Smooth muscle cell (in vitro differentiated cells): Measurements from ENCODE around the gene TNMD. TPM values are rescaled to one million over a fixed set of nuclear protein-coding genes. Genes with fewer than 3 reads are reported as not detected.

Experiments
- DNase-seq: peaks from one replicate; lab custom pipeline; 2025; ENCODE audit not compliant: unreplicated experiment; lab: John Stamatoyannopoulos, UW
- H2AFZ ChIP-seq: fragments of 200-600 bp; sonication (generic); 2 replicates; pipeline ENCODE4 v1.6.0; 2016; ENCODE audit warnings: antibody characterized with exemption, low read depth, mild to moderate bottlenecking
- H3F3A ChIP-seq: fragments of 200-600 bp; sonication (generic); 2 replicates; pipeline ENCODE4 v1.6.0; 2017; ENCODE audit warnings: antibody characterized with exemption, low read depth
- H3K27ac ChIP-seq: fragments of 200-600 bp; sonication (generic); 2 replicates; pipeline ENCODE4 v1.5.1; 2016; ENCODE audit warnings: low read depth, mild to moderate bottlenecking
- H3K27me3 ChIP-seq: fragments of 200-600 bp; sonication (generic); 2 replicates; pipeline ENCODE4 v1.6.1; 2016; ENCODE audit warnings: low read depth, mild to moderate bottlenecking
- H3K36me3 ChIP-seq: fragments of 200-600 bp; sonication (generic); 2 replicates; pipeline ENCODE4 v1.5.1; 2016; ENCODE audit warnings: low read depth
- H3K4me1 ChIP-seq: fragments of 200-600 bp; sonication (generic); 2 replicates; pipeline ENCODE4 v1.5.1; 2016; ENCODE audit warnings: low read depth
- H3K4me2 ChIP-seq: fragments of 200-600 bp; sonication (generic); 2 replicates; pipeline ENCODE4 v1.6.0; 2016; ENCODE audit warnings: mild to moderate bottlenecking
- H3K4me3 ChIP-seq: fragments of 200-600 bp; sonication (generic); 2 replicates; pipeline ENCODE4 v1.5.1; 2016; ENCODE audit warnings: mild to moderate bottlenecking
- H3K79me2 ChIP-seq: fragments of 200-600 bp; sonication (generic); 2 replicates; pipeline ENCODE4 v1.6.0; 2016; ENCODE audit warnings: low read depth, mild to moderate bottlenecking
- H3K9ac ChIP-seq: fragments of 200-600 bp; sonication (generic); 2 replicates; pipeline ENCODE4 v1.6.0; 2016; ENCODE audit warnings: low read depth
- H3K9me3 ChIP-seq: fragments of 200-600 bp; sonication (generic); replicated peaks from 2 replicates; pipeline ENCODE4 v1.5.1; 2016; ENCODE audit warnings: low read depth
- H4K20me1 ChIP-seq: fragments of 200-600 bp; sonication (generic); 2 replicates; pipeline ENCODE4 v1.6.0; 2016; ENCODE audit warnings: low read depth
- WGBS: methylation state at CpG from one replicate; pipeline ENCODE4 v1.1.7; 2016; ENCODE audit warnings: low lambda C conversion rate; 5-methylcytosine and 5-hydroxymethylcytosine counted together
- polyA plus RNA-seq: library from polyadenylated mRNA; unstranded; fragments of >200 nt; fragmentation: Nextera tagmentation; extraction: Ambion mirVana; gene quantifications from 2 replicates; pipeline ENCODE4 v1.2.1, GENCODE V29; 2016
- total RNA-seq: library from RNA; depleted of rRNA; stranded (reverse); fragments of >200 nt; gene quantifications from 2 replicates; pipeline ENCODE4 v1.2.3, GENCODE V29; 2014
- TF ChIP-seq, protein P1 (sequence below): fragments of 200-600 bp; sonication (generic); IDR thresholded peaks from 2 replicates; pipeline ENCODE4 v1.5.1; 2017; ENCODE audit warnings: borderline replicate concordance, mild to moderate bottlenecking, antibody characterized with exemption; ENCODE audit not compliant: insufficient read depth, poor library complexity, severe bottlenecking

TNMD gene
- total and polyA plus RNA-seq, 2 experiments from 2014 or later = not detected

DNA sequence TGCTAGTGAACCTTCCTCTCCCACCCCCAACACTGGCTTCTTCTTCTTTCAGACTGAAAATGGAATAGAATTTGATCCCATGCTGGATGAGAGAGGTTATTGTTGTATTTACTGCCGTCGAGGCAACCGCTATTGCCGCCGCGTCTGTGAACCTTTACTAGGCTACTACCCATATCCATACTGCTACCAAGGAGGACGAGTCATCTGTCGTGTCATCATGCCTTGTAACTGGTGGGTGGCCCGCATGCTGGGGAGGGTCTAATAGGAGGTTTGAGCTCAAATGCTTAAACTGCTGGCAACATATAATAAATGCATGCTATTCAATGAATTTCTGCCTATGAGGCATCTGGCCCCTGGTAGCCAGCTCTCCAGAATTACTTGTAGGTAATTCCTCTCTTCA lies 14.7 kb downstream of the TNMD start:
- Histone ChIP-seq H4K20me1 (no peaks in the 10 kb centered on the region), H3K36me3 (no peaks in the 10 kb centered on the region), H3K4me2 (no peak overlapping the region), H3K79me2 (no peaks in the 10 kb centered on the region), H3K9ac (no peak overlapping the region), H3K4me1 (no peaks in the 10 kb centered on the region), H3F3A (no peaks in the 10 kb centered on the region), H3K27me3 (no peaks in the 10 kb centered on the region), H2AFZ (no peak overlapping the region), H3K27ac (no peak overlapping the region), H3K4me3 (no peak overlapping the region), H3K9me3 (no peaks in the 10 kb centered on the region)
- no peak for DNase-seq
- 74% methylated on average over 9 of the region's 9 CpGs for WGBS
- TF ChIP-seq, protein P1, sequence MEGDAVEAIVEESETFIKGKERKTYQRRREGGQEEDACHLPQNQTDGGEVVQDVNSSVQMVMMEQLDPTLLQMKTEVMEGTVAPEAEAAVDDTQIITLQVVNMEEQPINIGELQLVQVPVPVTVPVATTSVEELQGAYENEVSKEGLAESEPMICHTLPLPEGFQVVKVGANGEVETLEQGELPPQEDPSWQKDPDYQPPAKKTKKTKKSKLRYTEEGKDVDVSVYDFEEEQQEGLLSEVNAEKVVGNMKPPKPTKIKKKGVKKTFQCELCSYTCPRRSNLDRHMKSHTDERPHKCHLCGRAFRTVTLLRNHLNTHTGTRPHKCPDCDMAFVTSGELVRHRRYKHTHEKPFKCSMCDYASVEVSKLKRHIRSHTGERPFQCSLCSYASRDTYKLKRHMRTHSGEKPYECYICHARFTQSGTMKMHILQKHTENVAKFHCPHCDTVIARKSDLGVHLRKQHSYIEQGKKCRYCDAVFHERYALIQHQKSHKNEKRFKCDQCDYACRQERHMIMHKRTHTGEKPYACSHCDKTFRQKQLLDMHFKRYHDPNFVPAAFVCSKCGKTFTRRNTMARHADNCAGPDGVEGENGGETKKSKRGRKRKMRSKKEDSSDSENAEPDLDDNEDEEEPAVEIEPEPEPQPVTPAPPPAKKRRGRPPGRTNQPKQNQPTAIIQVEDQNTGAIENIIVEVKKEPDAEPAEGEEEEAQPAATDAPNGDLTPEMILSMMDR = no peak

DNA sequence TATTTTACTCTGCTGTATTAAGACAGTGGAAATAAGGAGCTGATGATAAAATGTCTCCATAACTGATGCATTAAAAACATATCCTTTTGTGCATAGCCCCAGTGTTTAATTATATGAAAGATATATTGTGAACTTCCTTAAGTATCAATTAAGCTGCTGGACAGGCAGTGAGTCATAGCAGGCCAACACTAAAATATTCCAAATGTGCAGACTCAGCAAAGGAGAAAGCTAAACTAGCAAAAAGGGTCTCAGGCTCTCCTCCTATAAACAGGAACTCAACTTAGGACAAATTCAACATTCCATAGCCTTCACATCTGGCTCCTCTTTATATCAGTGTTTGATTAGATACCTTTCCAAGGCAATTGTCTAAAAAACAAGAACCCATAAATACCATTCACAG lies 15.6 kb downstream of the TNMD start:
- Histone ChIP-seq H3K9ac (no peak overlapping the region), H4K20me1 (no peaks in the 10 kb centered on the region), H3K36me3 (no peaks in the 10 kb centered on the region), H3K27me3 (no peaks in the 10 kb centered on the region), H3K9me3 (no peaks in the 10 kb centered on the region), H2AFZ (no peak overlapping the region), H3K79me2 (no peaks in the 10 kb centered on the region), H3K4me1 (no peaks in the 10 kb centered on the region), H3K27ac (no peak overlapping the region), H3F3A (no peaks in the 10 kb centered on the region), H3K4me3 (no peak overlapping the region), H3K4me2 (no peak overlapping the region)
- DNase-seq = no peak
- TF ChIP-seq, protein P1 = no peak

DNA sequence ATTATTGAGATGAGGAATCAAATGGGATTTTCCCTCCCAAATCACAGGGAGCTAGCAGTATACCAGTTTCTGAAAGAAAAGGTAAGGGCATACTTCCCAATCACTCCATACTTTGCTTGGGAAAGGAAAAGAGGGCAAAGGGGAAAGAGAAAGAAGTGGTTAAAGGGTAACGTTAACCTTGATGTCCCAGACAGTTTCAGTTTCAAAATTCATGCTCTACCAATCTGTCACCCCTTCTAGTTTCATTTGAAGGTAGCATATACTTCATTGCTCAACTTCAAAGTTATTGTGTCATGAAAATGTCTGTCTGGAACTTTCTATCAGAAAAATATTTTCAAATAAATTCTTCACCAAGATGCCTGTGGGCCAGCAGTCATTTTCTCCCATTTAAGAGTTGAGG lies 16.0 kb downstream of the TNMD start:
- H3K79me2 ChIP-seq = no peaks in the 10 kb centered on the region
- H4K20me1 ChIP-seq = no peaks in the 10 kb centered on the region
- H3K36me3 ChIP-seq = no peaks in the 10 kb centered on the region
- no peak overlapping the region for H3K4me3 ChIP-seq
- H3K9ac ChIP-seq = no peak overlapping the region
- no peak for DNase-seq
- no peaks in the 10 kb centered on the region for H3K27me3 ChIP-seq
- no peaks in the 10 kb centered on the region for H3K9me3 ChIP-seq
- no peaks in the 10 kb centered on the region for H3F3A ChIP-seq
- no peaks in the 10 kb centered on the region for H3K4me1 ChIP-seq
- TF ChIP-seq, protein P1 = no peak
- H3K4me2 ChIP-seq = no peak overlapping the region
- no peak overlapping the region for H3K27ac ChIP-seq
- no peak overlapping the region for H2AFZ ChIP-seq
- WGBS = 63% methylated on average over 1 of the region's 1 CpG

DNA sequence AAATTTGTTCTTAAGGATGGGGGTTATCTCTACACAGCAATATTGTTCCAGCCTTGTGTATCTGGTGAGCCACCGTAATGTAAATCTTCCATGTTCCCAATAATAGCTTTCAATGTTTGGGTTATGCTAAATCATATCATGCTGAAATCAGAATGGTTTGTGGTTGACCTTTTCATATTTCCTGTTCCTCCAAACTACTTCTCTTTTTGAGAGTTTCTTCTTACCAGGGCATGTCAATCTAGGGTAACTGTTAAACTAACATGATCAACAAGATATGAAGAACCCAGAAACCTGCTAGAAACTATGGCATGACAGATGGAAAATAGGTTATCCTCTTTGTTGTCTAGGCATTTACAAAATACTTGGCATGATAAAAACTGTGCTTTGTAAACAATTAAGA lies 22.0 kb downstream of the TNMD start:
- H3K4me3 ChIP-seq = no peak overlapping the region
- H3K79me2 ChIP-seq = no peaks in the 10 kb centered on the region
- no peak overlapping the region for H2AFZ ChIP-seq
- H3K27ac ChIP-seq = no peak overlapping the region
- H3K9ac ChIP-seq = no peak overlapping the region
- no peaks in the 10 kb centered on the region for H3K9me3 ChIP-seq
- TF ChIP-seq, protein P1 = no peak
- no peaks in the 10 kb centered on the region for H3K4me1 ChIP-seq
- H3F3A ChIP-seq = no peaks in the 10 kb centered on the region
- WGBS = 91% methylated on average over 1 of the region's 1 CpG
- no peaks in the 10 kb centered on the region for H3K27me3 ChIP-seq
- H3K4me2 ChIP-seq = no peak overlapping the region
- H4K20me1 ChIP-seq = no peaks in the 10 kb centered on the region
- no peak for DNase-seq
- no peaks in the 10 kb centered on the region for H3K36me3 ChIP-seq
